Cerebellar cortex (tissue), 1 donor: ENCODE measurements around the gene ITPKC.
"Not testable (repeated sequence)": the region's sequence is repeated elsewhere in the genome, so short reads cannot be mapped to it uniquely, and the experiment has no call there.

Source experiments
- DNase-seq: peaks from one replicate; pipeline ENCODE4 v3.0.0-alpha.2; 2015; ENCODE audit warnings: low spot score

The ITPKC gene

DNA sequence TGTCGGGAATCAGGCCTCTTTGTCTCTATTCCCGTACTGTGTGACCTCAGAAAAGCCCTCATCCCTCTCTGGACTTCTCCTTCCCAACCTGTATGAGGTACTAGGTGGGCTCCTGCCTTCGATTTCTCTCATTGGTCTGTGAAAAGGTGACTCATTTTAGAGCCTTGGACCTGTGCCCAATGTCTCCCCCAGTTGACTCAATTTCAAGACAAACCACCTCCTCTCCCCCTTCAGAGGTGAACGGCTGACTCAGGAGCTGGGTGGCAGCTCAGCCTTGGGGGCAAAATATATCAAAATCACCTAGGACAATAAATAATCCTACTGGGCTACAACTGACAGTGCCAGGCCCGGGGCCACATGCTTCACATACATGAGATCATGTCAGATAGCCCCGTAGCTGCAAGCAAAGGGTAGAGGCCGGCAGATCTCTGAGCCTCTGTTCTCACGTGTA is 856 bp upstream of the ITPKC start:
- DNase-seq, result no peak

DNA sequence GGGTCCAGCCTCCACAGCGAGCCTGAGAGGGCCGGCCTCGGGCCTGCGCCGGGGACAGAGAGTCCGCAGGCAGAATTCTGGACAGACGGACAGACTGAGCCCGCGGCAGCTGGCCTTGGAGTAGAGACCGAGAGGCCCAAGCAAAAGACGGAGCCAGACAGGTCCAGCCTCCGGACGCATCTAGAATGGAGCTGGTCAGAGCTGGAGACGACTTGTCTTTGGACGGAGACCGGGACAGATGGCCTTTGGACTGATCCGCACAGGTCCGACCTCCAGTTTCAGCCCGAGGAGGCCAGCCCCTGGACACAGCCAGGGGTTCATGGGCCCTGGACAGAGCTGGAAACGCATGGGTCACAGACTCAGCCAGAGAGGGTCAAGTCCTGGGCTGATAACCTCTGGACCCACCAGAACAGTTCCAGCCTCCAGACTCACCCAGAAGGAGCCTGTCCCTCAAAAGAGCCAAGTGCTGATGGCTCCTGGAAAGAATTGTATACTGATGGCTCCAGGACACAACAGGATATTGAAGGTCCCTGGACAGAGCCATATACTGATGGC is 490 bp downstream of the ITPKC start:
- no peak for DNase-seq

DNA sequence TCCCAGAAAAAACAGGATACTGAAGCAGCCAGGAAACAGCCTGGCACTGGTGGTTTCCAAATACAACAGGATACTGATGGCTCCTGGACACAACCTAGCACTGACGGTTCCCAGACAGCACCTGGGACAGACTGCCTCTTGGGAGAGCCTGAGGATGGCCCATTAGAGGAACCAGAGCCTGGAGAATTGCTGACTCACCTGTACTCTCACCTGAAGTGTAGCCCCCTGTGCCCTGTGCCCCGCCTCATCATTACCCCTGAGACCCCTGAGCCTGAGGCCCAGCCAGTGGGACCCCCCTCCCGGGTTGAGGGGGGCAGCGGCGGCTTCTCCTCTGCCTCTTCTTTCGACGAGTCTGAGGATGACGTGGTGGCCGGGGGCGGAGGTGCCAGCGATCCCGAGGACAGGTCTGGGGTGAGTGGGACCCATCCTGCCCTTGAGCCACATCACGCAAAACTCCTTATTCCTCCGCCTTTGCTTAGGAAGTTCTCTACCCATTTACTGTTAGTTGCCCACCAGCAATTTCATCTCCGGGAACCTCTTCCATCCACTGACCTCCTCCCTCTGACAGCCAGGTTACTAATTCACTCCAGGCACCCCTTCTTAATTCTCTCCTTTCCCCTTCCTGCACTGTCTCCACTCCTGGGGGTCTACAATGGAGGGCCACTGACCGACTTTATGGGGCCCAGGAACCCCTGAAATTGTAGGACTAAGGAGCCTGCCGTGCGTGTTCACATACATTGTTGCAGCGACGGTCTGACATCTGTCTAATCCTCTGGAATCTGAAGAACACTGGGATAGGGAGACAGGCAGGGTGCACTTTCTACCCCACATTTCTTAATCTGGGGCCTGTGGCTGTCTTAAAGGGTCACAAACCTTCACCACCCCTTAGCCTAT is 1.2 kb downstream of the ITPKC start:
- DNase-seq, result no peak

DNA sequence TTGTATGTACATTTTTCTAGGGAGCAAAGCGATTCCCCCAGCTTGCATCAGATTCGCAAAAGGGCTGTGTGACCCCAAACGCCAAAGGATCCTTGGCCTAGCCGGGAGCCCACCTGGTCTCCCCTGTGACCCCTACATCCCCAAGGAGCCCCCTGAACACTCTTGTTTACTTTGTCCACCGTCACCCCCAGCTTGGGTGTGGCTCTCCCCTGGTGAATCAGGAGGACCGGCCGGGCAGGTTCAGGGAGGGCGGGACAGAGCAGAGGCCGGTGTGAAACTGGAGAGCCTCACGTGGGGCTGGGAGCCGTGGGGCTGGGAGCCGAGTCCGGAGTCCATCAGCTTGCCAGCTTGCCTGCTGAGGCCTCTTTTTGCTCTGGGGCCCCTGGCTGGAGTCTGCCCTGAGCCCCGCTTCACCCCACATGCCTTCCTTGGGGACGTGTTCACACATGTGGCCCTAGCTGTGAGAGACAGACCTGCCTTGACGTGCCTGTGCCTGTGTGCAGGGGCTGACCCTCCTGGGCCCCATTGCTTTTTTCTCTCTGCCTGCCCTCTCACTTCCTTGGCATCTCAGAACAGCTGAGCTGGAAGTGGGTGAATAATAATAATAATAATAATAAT is 2.0 kb downstream of the ITPKC start:
- peak; percentile 40 for DNase-seq

DNA sequence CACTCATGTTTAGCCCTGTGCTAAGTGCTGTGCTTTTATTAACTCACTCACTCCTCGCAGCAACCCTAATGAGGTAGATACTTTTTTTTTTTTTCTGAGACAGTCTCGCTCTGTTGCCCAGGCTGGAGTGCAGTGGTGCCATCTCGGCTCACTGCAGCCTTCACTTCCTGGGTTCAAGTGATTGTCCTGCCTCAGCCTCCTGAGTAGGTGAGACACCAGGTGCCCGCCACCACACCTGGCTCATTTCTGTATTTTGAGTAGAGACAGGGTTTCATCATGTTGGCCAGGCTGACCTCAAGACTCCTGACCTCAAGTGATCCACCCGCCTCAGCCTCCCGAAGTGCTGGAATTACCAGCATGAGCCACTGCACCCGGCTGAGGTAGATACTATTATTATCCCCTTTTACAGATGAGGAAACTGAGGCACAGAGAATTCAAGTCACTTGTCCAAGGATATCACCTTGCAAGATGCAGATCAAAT is 2.5 kb downstream of the ITPKC start:
- DNase-seq, result no peak

DNA sequence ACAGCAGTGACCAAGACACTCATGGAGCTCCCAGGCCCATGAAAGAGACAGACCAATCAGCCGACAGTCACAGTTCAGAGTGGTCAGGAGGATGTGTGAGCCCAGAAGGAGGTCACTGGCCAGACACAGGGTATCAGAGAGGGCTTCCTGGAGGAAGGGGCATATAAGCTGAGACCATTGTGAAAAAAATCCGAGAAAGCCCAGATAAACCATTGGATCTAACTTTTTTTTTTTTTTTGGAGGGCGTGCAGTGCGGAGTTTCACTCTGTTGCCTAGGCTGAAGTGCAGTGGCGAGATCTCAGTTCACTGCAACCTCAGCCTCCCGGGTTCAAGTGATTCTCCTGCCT is 4.2 kb downstream of the ITPKC start:
- DNase-seq, result no peak

DNA sequence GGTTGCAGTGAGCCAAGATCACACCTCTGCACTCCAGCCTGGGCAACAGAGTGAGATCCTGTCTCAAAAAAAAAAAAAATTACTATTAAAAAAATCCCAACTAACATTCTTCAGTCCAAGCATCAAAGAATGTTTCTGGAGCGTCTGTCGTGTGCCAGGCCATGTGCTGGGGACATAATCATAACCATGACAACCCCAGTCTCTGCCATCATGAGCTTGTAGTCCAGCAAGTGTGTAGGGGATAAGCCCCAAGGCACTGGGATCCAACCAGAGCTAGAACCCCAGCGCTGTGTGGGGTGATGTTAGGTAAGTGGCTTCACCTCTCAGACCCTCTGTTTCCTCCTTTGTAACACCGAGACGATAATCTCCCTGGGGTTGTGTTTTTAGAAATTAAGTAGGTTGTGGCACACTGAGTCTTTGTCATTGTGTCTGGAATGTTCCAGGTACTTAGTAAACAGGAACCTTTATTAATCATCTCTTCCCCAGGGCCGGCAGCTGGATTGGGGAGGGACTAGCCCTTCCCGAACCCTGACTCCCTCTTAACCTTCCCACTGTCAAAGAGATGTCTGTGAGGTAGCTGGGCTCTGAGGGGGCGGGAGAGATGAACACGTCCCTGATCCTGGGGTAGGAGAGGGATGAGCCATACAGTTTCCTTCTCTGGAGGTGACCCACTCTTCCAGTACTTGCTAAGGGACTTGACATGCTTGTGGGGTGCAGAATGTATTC is 5.2 kb downstream of the ITPKC start:
- no peak for DNase-seq

DNA sequence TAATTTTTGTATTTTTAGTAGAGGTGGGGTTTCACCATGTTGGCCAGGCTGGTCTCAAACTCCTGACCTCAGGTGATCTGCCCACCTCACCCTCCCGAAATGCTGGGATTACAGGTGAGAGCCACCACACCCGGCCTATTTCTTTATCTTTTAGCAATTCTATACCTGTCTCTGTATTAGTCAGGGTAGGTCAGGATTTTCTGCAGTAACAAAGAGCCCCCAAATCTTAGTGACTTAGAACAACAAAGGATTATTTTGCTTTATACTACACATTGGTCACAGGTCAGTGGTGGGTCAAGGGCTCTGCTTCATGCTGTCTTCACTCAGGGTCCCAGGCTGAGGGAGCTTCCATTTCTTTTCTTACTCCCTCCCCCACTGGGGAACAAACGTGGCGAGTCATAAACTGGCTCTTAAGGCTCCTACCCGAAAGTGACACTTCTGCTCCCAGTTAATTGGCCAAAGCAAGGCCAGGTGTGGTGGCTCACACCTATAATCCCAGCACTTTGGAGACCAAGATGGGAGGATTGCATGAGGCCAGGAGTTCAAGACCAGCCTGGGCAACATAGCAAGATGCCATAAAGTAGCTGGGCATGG is 6.8 kb downstream of the ITPKC start:
- DNase-seq, result no peak

DNA sequence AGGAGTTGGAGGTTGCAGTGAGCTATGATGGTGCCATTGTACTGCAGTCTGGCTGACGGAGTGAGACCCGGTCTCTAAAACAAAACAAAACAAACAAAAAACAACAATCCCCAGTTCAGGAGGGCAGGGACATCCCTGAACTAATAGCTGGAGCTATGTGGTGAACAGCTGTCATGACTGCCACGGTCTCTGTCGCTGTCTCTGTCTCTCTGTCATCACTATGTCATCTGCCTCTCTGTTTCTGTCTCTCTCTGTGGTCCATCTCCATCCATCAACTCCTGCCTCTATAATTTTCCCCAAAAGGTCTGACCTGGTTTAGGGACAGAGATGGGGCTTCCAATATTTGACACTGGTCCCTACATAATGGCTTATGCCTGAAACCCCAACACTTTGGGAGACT is 7.4 kb downstream of the ITPKC start:
- no peak for DNase-seq

DNA sequence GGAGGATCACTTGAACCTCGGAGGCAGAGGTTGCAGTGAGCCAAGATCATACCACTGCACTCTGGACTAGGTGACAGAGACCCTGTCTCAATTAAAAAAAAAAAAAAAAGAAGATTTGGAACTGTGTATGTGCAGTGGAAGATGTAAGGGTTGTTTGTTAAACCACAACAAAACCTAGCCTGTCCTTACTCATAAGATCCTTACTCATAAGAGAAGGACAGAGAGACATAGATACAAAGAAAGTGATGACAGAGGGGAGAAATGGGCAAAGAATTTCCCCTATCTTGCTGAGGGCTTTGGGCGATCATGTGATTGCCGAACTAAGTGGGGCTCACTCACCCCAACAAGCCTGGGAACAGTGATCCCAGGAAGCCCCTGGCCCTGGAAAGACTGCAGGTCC is 7.9 kb downstream of the ITPKC start:
- no peak for DNase-seq

DNA sequence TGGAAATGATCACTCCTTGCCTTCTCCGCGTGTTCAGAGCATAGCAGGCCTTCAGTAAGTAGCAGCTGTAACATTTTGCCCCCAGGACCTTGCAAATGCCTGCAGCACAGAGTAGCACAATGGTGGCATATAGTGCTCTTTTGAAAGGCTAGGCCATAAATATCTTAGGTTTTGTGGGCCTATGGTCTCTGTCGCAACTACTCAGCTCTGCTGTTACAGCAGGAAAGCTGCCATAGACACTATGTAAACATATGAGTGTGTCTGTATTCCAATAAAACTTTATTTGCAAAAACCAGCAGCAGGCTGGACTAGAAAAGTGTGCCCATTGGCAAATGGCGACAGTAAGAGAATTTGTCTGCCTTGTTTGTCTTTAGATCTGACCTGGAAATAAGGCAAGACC is 9.4 kb downstream of the ITPKC start:
- DNase-seq, result no peak

DNA sequence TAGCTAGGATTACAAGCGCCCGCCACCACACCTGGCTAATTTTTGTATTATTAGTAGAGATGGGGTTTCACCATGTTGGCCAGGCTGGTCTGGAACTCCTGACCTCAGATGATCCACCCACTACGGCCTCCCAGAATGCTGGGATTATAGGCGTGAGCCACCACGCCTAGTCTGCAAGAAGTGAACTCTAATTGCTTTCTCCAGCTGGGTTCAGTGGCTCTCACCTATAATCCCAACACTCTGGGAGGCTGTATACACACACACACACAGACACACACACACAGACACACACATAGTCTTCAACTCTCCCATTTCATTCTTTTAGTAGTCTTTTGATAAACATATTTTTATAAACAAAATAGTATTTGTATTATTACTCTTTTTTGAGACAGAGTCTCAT is 13.2 kb downstream of the ITPKC start:
- DNase-seq, result not testable (repeated sequence)

DNA sequence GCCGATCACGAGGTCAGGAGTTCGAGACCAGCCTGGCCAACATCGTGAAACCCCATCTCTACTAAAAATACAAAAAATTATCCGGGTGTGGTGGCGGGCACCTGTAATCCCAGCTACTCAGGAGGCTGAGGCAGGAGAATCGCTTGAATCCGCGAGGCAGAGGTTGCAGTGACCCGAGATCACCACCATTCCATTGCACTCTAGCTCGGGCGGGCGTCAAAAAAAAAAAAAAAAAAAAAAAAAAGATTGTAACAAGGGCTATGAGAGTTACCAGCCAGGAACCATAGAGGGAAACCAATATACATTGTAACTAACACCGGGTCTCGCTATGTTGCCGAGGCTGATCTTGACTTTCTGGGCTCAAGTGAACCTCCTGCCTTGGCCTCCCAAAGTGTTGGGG is 15.4 kb downstream of the ITPKC start:
- DNase-seq, result not testable (repeated sequence)

DNA sequence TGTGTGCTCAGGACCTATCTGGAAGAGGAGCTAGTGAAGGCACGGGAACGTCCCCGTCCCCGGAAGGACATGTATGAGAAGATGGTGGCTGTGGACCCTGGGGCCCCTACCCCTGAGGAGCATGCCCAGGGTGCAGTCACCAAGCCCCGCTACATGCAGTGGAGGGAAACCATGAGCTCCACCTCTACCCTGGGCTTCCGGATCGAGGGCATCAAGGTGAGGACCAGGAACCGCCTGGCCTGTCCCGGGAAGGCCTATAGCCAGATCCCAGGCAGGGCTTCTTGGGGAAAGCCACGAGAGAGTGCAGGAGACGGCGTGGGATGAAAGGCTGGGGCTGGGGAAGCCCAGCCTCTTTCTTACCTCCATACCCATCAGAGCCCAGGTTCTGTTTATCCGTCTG is 16.2 kb downstream of the ITPKC start:
- DNase-seq, result no peak

DNA sequence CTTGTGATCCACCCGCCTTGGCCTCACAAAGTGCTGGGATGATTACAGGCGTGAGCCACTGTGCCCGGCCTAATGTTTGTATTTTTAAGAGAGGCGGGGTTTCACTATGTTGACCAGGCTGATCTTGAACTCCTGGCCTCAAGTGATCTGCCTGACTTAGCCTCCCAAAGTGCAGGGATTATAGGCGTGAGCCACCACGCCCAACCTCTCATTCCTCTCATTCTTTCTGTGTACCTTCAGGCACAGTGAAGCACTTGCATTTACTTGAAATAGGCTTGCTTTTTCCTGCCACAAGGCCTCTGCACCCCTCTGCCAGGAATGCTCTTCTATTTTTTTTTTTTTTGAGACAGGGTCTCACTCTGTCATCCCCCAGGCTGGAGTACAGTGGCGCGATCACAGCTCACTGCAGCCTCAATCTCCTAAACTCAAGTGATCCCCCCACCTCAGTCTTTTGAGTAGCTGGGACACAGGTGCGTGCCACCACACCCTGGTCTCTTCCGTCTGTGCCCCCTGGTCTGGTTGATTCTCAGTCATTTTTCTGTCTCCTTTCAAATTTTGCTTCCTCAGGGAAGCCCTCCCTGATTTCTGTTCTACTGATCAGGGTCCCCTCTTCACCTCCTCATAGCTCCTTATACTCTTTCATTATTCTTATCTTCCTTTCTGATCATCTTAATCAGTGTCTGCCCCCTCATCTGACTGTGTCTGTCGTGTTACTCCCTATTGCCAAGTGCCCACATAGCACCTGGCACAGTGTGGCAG is 18.3 kb downstream of the ITPKC start:
- DNase-seq, result no peak

DNA sequence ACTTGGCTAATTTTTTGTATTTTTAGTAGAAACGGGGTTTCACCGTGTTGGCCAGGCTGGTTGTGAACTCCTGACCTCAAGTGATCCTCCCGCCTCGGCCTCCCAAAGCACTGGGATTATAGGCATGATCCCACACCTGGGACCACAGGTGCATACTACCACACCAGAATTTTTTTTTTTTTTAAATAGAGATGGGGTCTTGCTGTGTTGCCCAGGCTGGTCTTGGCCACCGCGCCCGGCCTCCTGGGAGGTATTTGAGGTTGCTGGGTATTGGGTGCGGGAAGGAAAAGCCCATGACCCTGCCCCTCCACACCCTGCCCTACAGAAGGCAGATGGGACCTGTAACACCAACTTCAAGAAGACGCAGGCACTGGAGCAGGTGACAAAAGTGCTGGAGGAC is 19.7 kb downstream of the ITPKC start:
- no peak for DNase-seq

DNA sequence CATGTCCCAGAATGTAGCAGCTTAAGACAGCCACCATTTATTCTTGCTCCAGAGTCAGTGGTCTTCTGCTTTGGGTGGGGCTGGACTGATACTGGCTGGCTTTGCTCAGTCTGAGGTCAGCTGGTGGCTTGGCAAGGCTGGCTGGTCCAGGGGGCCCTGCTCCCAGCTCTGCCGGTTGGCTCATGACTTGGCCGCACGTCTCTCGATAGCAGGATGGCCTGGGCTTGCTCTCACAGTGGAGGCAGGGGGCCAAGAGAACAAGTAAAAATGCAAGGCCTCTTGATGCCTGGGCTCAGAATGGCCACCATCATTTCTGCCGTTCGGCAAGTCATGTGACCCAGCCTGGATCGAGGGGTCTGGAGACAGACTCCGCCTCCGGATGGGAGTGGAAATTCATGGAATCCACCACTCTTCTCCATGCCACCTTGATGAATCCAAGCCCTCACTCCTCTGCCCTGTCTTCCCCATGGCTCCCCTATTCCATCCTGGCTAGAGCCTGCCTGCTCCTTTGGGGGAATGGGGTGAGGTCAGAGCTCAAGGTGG is 20.3 kb downstream of the ITPKC start:
- DNase-seq, result no peak

DNA sequence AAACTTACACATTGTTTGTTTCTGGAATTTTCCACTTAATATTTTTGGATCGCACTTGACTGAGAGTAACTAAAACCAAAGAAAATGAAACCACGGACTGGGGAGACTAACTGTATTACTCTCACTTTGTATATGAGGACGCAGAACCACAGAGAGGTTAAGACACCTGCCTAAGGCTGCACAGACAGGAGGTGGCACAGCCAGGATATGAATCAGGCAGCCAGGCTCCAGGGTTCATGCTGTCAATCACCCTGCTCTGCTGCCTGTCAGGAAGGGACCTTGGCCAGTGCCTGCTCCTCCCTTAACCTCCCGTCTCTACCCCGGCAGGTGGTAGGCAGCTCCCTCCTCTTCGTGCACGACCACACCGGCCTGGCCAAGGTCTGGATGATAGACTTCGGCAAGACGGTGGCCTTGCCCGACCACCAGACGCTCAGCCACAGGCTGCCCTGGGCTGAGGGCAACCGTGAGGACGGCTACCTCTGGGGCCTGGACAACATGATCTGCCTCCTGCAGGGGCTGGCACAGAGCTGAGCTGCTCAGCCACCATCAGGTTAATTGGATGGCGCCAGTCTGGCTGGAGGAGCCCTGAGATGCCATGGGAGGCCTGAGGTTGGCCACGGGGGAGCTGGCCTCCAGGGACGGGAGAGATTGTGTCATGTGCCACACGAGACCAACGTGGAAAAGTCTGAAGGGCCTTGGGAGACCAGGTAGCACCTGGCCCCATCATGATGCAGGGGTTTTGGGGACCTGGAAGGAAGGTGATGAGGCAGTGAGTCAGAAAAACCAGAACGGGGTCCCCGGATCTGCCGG is 22.3 kb downstream of the ITPKC start:
- no peak for DNase-seq

DNA sequence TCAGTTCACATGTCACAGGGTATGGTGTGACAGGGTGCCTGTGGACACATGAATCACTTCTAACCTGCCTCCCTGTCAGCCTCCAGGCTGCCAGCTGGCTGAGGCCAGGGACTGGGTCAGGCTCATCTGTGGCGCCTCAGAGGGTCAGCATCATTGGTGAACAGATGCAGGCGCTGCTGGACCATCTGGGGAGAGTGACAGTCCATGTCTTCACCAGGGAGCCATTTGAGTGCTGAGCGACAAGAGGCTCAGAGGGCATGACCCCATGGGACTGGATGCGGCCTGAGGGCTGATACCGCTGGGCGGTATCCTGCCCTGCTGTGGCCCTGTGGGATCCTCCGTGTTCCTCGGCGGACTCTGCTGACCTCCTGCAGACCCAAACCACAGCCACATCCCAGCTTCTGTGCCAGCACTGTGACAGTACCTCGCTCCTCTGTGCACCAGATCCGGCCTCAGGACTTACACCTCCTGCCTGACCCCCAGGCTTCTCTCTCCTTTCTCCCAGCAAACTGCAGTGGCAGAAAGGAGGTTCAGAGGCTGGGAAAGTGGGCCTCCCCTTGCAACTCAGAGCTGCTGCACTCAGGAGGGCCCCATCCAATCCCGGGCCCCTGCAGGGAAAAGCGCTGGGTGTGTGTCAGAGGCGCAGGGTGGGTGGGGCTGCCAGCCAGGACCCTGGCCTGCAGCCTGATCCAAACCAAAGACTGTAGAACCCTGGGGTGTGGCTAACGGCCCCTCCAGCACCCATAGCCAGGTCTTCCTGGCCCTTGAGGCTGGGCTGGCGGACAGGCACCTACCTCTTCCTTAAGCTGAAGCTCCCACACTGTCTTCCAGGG is 23.2 kb downstream of the ITPKC start:
- DNase-seq, result no peak
